Measurements from ENCODE around the gene GAP43.

The GAP43 gene

GRCh38 chr3:115663414-115663813 lies 40.1 kb downstream of the GAP43 start:
- DNase-seq, result no peak

GRCh38 chr3:115666081-115666480 lies 42.8 kb downstream of the GAP43 start:
- DNase-seq, result no peak

- no peak for DNase-seq
Measured at GRCh38 chr3:115666920-115667737, 43.8 kb downstream of the GAP43 start.

- no peak for DNase-seq
Measured at GRCh38 chr3:115667738-115668065, 44.4 kb downstream of the GAP43 start.

GRCh38 chr3:115670911-115671310 lies 47.6 kb downstream of the GAP43 start:
- DNase-seq, result no peak

- no peak for DNase-seq
Measured at GRCh38 chr3:115671761-115672455, 48.6 kb downstream of the GAP43 start.

- no peak for DNase-seq
Measured at GRCh38 chr3:115673881-115674280, 50.6 kb downstream of the GAP43 start.

- DNase-seq, result no peak
Measured at GRCh38 chr3:115676336-115676735, 53.0 kb downstream of the GAP43 start.

- no peak for DNase-seq
Measured at GRCh38 chr3:115680803-115681345, 57.6 kb downstream of the GAP43 start.

- no peak for DNase-seq
Measured at GRCh38 chr3:115681736-115682135, 58.4 kb downstream of the GAP43 start.

GRCh38 chr3:115683305-115683704 lies 60.0 kb downstream of the GAP43 start:
- DNase-seq, result no peak

- no peak for DNase-seq
Measured at GRCh38 chr3:115683773-115684172, 60.5 kb downstream of the GAP43 start.

GRCh38 chr3:115685097-115685496 lies 61.8 kb downstream of the GAP43 start:
- no peak for DNase-seq

- DNase-seq, result no peak
Measured at GRCh38 chr3:115687721-115688120, 64.4 kb downstream of the GAP43 start.

GRCh38 chr3:115688418-115688817 lies 65.1 kb downstream of the GAP43 start:
- DNase-seq, result no peak

GRCh38 chr3:115689928-115690327 lies 66.6 kb downstream of the GAP43 start:
- no peak for DNase-seq

- DNase-seq, result no peak
Measured at GRCh38 chr3:115691964-115692363, 68.7 kb downstream of the GAP43 start.

GRCh38 chr3:115692887-115693524 lies 69.7 kb downstream of the GAP43 start:
- peak; percentile 83 for DNase-seq

- peak; percentile 26 for DNase-seq
Measured at GRCh38 chr3:115693868-115694267, 70.6 kb downstream of the GAP43 start.

GRCh38 chr3:115695090-115695489 lies 71.8 kb downstream of the GAP43 start:
- no peak for DNase-seq

GRCh38 chr3:115697263-115698053 lies 74.1 kb downstream of the GAP43 start:
- DNase-seq, result no peak

- no peak for DNase-seq
Measured at GRCh38 chr3:115698851-115699591, 75.7 kb downstream of the GAP43 start.

Data from NCI-H2107 (cell line).